ENCODE data around the gene DNM3.

DNM3 gene

DNA sequence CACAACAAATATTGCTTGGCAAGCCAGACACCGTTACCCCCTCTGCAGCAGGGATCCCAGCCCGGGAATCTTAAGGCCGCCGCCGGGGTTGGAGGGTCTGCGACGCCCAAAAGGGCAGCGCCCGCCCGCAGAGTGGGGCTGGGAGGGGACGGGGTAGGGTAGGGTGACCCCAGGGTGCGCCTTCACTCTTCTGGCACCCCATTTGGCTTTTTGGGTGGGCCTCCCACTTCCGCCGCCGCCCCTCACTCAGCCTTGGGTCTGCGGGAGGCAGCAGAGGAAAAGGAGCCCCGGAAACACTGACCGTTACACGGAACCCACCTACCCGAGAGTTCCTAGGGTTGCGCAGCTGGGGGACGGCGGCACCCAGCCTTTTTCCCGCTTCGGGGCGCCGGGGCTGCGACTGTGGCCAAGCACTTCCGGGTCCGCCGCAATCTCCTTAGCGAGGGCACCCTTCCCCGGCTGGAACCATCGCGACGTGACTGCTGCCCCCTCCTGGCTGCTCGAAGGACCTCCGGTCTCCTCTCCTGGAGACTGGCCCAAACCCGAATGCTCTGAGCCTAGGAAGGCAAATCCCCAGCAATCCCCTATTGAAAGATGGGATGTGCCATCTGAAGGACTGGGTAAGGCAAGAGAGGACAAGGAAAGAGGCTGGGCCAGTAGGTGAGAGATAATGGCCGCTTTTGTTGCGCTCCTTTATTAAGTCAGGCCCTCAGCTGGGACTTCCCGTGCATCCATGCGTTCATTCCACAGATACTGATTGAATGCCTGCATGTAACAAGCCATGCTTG is 602.6 kb downstream of the DNM3 start, which contains the start of gene PIGC:
Gene PIGC, minus strand, starts transcription at position 404 of the 788 bp plus-strand sequence. CDS start 1,447 bp downstream, outside the sequence.
- peak; percentile 91 for DNase-seq (ENCODE audit: low spot score)
- TF ChIP-seq, protein P1, sequence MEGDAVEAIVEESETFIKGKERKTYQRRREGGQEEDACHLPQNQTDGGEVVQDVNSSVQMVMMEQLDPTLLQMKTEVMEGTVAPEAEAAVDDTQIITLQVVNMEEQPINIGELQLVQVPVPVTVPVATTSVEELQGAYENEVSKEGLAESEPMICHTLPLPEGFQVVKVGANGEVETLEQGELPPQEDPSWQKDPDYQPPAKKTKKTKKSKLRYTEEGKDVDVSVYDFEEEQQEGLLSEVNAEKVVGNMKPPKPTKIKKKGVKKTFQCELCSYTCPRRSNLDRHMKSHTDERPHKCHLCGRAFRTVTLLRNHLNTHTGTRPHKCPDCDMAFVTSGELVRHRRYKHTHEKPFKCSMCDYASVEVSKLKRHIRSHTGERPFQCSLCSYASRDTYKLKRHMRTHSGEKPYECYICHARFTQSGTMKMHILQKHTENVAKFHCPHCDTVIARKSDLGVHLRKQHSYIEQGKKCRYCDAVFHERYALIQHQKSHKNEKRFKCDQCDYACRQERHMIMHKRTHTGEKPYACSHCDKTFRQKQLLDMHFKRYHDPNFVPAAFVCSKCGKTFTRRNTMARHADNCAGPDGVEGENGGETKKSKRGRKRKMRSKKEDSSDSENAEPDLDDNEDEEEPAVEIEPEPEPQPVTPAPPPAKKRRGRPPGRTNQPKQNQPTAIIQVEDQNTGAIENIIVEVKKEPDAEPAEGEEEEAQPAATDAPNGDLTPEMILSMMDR (IDR thresholded peaks at IDR 0.05; ENCODE audit: extremely low read depth, missing control alignments), result peak; percentile 74

DNA sequence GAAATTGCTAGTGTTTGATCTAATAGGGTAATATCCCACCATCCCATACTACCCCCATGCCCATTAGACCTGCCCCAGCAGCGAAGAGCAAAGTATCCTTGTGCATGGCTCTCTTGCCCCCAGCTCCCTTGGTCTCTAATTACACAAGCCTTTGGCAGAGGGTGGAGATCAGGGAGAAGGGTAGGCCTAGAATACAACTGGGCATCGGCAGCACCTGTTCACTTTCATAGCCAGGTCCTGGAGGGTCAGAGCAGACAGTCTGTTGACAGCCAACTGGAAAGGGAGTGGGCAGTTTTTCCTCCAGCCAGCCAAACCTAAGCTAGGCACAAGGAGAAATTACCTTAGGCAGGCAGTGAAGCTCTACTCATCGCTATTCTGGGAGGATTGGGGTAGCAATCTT is 605.2 kb downstream of the DNM3 start:
- TF ChIP-seq, protein P1 (IDR thresholded peaks at IDR 0.05; ENCODE audit: extremely low read depth, missing control alignments), result no peak
- no peak for DNase-seq (ENCODE audit: low spot score)

DNA sequence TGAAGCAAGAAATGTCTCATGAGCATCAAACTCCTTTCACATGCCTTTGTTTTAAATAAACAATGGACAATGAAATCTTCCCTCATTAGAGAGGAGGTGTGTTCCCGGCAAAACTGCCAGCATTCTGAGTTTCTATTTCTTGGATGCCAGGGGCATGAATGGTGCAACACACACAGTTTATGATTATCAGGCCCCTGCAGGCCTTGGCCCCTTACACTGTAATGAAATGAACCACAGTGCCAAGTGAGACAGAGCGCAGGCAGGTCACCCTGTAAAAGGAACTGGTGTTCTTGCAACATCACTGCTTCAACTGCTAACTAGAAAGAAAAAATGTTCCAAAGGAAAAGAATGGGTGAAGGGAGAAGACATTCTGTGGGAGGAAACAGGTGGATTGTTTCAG is 606.3 kb downstream of the DNM3 start:
- TF ChIP-seq, protein P1 (IDR thresholded peaks at IDR 0.05; ENCODE audit: extremely low read depth, missing control alignments), result no peak
- no peak for DNase-seq (ENCODE audit: low spot score)

DNA sequence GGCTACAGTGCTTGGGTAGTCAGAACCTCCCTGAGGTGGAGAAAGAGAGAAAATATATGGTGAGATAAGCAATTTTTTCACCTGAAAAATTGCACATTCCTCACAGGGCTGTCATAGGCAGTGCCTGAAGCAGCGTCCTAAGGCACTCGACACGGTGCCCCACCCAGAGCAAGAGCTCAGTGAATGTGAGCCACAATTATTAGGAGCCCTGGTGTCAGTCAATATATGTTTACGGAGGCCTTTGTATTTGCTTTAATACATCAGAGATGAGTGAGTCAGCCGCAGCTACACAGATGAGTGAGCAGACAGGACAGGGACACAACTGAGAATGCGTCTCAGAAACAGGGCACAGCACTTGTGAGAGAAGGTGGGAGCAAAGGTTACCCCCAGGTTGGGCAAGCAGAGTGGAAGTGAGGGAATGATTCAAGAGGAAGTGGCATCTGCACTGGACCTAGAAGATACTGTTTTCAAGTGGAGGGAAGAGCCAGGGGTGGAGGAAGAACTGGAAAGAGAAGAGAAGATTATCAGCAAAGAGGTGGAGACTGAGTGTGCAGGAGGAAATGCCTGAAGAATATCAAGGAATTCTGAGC is 607.8 kb downstream of the DNM3 start:
- TF ChIP-seq, protein P1 (IDR thresholded peaks at IDR 0.05; ENCODE audit: extremely low read depth, missing control alignments), result no peak
- DNase-seq (ENCODE audit: low spot score), result no peak

DNA sequence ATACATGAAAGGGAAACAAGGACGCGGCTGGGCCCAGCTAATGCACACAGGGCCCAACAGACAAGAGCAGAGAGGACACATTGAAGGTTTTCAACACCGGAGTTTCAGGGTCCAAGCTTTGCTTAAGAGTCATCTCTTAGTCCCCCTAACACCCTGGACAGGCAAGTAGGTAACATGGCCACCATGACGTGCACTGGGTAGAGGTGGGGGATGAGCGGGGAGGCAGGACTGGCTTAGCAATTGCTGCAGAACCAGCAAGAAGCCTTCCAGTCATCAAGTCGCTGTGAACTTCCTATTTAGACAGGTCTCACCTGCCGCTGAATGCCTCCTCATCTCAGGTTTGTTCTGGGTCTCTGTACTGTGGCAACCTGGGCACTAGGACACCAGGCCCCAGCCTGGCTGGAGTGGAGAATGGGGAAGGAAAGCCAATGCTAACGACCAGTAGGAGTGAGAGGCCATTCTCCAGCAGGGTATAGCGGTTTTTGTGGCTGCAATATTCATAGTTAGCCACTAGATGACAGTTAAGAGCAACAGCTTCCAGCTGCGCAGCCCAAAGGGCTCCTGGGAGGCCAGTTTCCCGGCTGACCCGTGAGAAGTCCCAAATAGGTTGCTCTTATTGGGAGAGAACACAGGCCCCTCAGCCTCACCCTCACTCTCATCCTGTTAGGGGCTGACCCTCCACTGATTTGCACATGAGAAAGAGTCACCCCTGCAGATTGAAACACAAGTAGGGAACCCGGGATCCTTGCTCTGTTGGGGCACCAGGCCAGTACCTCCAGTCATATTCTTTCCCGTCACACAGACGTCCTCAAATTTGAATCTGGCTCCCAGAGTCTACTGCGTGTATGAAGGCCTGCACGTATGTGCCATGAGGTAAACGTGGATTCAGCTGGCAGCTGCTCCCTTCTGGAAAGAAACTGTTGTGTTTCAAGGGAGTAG is 608.6 kb downstream of the DNM3 start:
- DNase-seq (ENCODE audit: low spot score), result peak; percentile 75

DNA sequence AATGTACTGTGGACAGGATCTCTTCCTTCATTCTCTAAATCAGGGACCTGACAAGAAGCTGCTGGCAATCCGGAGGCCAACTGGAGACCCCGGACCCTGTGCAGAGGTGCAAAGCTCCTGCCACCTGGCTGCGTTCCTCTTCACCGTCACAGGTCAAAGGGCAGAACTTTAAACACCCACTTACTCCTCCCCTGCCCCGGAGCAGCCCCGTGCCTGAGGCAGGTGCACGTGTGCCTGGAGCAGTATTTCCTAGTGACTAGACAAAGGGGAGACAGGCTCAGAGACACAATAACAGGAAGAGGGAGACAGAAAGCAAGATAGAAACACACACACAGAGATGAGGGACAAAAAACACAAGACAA is 609.2 kb downstream of the DNM3 start:
- DNase-seq (ENCODE audit: low spot score), result no peak
- TF ChIP-seq, protein P1 (IDR thresholded peaks at IDR 0.05; ENCODE audit: extremely low read depth, missing control alignments), result no peak

More for the DNA sequence above, 608.6 kb downstream of the DNM3 start:
- TF ChIP-seq, protein P1 (IDR thresholded peaks at IDR 0.05; ENCODE audit: extremely low read depth, missing control alignments), result peak; percentile 73
